ENCODE measurements around the gene PSMD5.

- TF ChIP-seq CTCF (conservative IDR thresholded peaks at IDR 0.05; ENCODE audit: low read depth, low read length) = no peak
- no peak for TF ChIP-seq EZH2 (IDR thresholded peaks at IDR 0.05; ENCODE audit: borderline replicate concordance, low read depth, low read length, poor library complexity, severe bottlenecking)
Measured at GRCh38 chr9:120770931-120771330, 71.8 kb downstream of the PSMD5 start.

Measured in A673 (cell line).